Measurements from ENCODE around the gene ZNF841. TPM values are rescaled to one million over a fixed set of nuclear protein-coding genes. Genes with fewer than 3 reads are reported as not detected.

The ZNF841 gene
- total RNA-seq, 4 donors from 2014 or later: 18.7 to 26.8 (median 20.4) TPM

DNA sequence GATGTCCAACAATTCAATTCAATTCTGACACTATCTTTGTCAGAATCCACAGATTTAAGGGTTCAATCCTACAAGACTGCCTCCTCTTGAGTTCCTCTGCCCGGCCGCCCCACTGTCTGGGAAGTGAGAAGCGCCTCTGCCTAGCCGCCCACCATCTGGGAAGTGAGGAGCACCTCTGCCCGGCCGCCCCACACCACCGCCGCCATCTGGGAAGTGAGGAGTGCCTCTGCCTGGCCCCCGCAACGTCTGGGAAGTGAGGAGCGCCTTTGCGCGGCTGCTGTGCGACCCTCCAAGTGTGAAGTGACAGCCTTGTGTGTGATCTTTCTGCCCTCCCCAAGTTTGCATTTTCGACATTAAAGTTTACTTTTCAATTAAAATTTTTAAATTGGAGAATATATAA lies 73.4 kb downstream of the ZNF841 start:
- TF ChIP-seq, protein P1, sequence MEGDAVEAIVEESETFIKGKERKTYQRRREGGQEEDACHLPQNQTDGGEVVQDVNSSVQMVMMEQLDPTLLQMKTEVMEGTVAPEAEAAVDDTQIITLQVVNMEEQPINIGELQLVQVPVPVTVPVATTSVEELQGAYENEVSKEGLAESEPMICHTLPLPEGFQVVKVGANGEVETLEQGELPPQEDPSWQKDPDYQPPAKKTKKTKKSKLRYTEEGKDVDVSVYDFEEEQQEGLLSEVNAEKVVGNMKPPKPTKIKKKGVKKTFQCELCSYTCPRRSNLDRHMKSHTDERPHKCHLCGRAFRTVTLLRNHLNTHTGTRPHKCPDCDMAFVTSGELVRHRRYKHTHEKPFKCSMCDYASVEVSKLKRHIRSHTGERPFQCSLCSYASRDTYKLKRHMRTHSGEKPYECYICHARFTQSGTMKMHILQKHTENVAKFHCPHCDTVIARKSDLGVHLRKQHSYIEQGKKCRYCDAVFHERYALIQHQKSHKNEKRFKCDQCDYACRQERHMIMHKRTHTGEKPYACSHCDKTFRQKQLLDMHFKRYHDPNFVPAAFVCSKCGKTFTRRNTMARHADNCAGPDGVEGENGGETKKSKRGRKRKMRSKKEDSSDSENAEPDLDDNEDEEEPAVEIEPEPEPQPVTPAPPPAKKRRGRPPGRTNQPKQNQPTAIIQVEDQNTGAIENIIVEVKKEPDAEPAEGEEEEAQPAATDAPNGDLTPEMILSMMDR (IDR thresholded peaks at IDR 0.05; ENCODE audit: low read depth): no peak

DNA sequence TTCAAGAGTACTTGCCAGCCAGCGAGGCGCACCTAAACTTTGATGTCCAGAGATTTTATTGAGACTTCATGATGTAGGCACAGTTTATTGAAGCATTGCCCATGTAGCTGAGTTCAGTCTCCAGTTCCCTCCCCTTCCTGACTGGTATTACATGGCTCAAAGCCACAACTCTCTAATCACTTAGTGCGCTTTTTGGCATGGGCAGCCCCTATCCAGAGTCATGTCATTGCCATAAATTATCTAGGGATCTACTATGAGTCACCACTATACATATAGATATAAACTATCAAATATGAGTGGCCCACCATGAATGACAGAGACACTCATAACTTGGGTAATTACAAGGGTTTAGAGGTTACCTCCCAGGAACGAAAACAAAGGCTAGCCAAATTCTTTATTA lies 75.1 kb downstream of the ZNF841 start:
- TF ChIP-seq, protein P1 (IDR thresholded peaks at IDR 0.05; ENCODE audit: low read depth): no peak

Small RNA genes within 50 kb of the gene (small RNA-seq; reads per million reads assigned to genes)
- not detected for gene RPL37P23

Other genes with a start within 250 kb of the ZNF841 start
- gene ZNF577, start 207.8 kb downstream of the ZNF841 start, total RNA-seq: 10 to 100 TPM; 13.5 to 30.4 (median 20.0) TPM
- 1 to 10 TPM; 6.8 to 8.8 (median 7.6) TPM for gene ZNF649, start 190.7 kb downstream of the ZNF841 start, total RNA-seq
- gene ZNF613, start 168.3 kb downstream of the ZNF841 start, total RNA-seq: 1 to 10 TPM; 6.4 to 7.2 (median 6.6) TPM
- gene ZNF350, start 108.9 kb downstream of the ZNF841 start, total RNA-seq: 10 to 100 TPM in 3 of 4 donors, 1 to 10 TPM in 1; 9.1 to 13.9 (median 12.0) TPM
- 10 to 100 TPM; 12.2 to 17.9 (median 14.9) TPM for gene ZNF615, start 87.6 kb downstream of the ZNF841 start, total RNA-seq
- gene ZNF614, start 67.4 kb downstream of the ZNF841 start, total RNA-seq: 1 to 10 TPM; 4.0 to 8.6 (median 6.0) TPM
- 10 to 100 TPM in 3 of 4 donors, 1 to 10 TPM in 1; 9.5 to 15.6 (median 13.1) TPM for gene ZNF432, start 46.9 kb downstream of the ZNF841 start, total RNA-seq
- gene ZNF616, start 44.2 kb upstream of the ZNF841 start, total RNA-seq: 10 to 100 TPM in 1 of 4 donors, 1 to 10 TPM in 3; 7.3 to 15.4 (median 8.6) TPM
- gene ZNF836, start 75.9 kb upstream of the ZNF841 start, total RNA-seq: 10 to 100 TPM; 10.2 to 18.9 (median 17.4) TPM
- gene PPP2R1A, start 94.3 kb upstream of the ZNF841 start, total RNA-seq: 100 to 1,000 TPM; 113 to 186 (median 127) TPM
- gene ZNF766, start 173.8 kb upstream of the ZNF841 start, total RNA-seq: 10 to 100 TPM in 3 of 4 donors, 1 to 10 TPM in 1; 7.3 to 13.9 (median 12.0) TPM
- gene ZNF480, start 201.4 kb upstream of the ZNF841 start, total RNA-seq: 10 to 100 TPM in 1 of 4 donors, 1 to 10 TPM in 3; 7.1 to 10.4 (median 7.8) TPM
- gene ZNF610, start 240.5 kb upstream of the ZNF841 start, total RNA-seq: 1 to 10 TPM in 3 of 4 donors, under 1 TPM in 1; 0.94 to 2.7 (median 1.4) TPM

Measured in subcutaneous adipose tissue (tissue), 4 donors.